ENCODE data around the gene NHP2. TPM values are rescaled to one million over a fixed set of nuclear protein-coding genes. Genes with fewer than 3 reads are reported as not detected.

Gene NHP2
- total and polyA plus RNA-seq, 9 of the 15 experiments (the other 6 are each of a cell fraction or from before 2014, with no cell fraction given) = 52.8 to 622 (median 144) TPM

DNA sequence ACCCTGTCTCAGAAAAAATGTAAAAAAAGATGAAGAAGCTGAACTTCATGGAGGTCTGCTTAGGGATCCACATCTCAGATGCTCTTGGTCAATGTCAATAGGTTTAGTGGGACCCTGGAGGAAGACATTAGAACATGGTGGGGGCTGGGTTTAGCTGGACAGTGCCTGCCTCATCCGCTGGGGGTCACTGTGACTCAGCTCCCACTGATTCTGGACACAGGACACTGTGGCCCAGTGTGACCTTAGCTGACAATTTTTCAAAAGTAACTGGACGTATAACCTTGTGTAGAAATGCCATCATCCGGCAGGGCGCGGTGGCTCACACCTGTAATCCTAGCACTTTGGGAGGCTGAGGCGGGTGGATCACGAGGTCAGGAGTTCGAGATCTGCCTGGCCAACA is 43.3 kb upstream of the NHP2 start (continued):
- TF ChIP-seq REST (IDR thresholded peaks at IDR 0.05; ENCODE audit: borderline replicate concordance) = peak; percentile 22; the same call in 1 of the 2 replicates
- TF ChIP-seq REST (CRISPR knock-in tag; IDR thresholded peaks at IDR 0.05; ENCODE audit: low read depth) = no peak
- peak; percentile 27; the same call in 1 of the 2 replicates for TF ChIP-seq RB1 (IDR thresholded peaks at IDR 0.05; ENCODE audit: low read depth)

Measured in K562 (cell line).